GM18868 (cell line): ENCODE results near the gene CYYR1.

ENCODE experiments used
- ATAC-seq: cut with Tn5 transposase; IDR thresholded peaks from one replicate; pipeline ENCODE4 v1.9.1; 2021; ENCODE audit warnings: mild to moderate bottlenecking, moderate library complexity; ENCODE audit not compliant: unreplicated experiment

Gene CYYR1

DNA sequence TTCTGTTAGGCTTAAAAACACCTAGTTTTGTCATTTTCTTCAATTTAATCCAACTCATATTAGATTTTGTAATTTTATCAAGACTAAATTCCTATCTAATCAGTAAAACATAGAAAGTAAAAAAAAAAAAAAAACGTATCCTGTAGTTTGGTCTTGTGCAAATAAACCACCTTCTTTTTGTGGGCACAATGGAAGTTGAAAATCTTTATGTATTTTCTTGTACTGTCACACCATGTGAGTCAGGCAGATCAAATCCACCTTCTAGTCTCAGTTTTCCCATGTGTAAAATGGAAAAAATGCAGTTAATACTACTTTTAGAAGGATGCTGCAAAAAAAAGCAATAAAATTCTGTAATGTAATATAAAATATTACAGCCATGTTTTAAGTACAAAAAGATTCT, 129.8 kb downstream of the CYYR1 start:
- no peak for ATAC-seq

GRCh38 chr21:26441149-26441548, 131.9 kb downstream of the CYYR1 start:
- no peak for ATAC-seq

DNA sequence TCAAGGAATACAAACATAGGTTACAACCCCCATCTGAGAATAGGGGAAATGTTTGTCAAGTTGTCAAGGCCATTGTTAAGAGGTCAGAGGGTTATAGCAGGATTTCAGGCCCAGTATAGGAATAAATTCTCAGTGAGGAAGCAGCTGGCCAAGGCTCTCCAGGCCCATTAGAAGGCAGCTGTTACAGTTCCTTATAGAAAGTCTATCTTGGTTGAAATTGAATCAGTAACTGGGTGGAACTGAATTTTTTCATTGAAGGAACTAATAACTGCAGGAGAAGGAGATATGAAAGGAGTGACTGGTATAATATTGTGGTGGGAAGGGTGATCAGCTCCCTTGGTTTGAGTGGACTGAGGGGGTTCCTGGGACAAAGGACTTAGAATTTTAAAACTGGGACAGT, 134.1 kb downstream of the CYYR1 start:
- ATAC-seq, result no peak

- no peak for ATAC-seq
These were observed 135.6 kb downstream of the CYYR1 start for GRCh38 chr21:26437326-26438009.

- ATAC-seq, result no peak
These were observed 139.7 kb downstream of the CYYR1 start for GRCh38 chr21:26433386-26433785.

DNA sequence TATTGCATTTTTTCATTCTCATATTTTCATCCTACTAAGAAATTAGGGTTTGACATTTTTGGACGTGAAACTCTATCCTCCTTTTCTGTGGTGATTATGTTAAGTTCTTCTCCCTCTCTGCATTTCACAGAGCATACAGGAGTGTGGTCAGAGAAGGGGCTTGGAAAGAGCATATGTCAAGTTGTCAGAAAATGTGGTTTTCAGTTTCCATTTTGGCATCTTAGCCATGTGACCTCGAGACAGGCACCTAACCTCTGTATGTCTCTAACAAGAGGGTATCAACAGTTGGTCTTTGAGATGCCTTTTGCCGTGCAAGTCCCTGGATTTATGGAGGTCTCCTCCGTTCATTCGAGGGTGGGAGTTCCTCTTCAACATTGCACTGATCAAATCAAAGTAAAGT, 140.7 kb downstream of the CYYR1 start:
- ATAC-seq, result no peak

GRCh38 chr21:26425576-26425975, 147.5 kb downstream of the CYYR1 start:
- no peak for ATAC-seq

DNA sequence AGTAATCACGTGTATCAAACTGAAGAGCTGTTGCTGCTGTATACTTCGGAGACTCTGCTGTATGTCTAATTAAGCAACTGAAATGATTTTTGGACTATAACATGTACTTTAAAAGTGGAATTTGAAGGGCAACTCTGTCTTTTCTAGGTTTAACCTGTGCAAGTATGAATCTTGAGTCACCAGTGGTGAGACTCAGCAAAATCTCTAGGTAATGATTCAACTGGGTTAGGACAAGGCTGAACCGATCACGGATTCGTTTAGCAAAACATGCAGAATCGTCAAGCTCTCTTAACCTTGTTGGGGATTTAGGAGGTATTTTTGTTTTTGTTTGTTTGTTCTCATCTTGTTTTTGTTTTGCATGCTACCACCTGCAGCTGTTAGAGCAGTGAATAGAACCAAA, 149.6 kb downstream of the CYYR1 start:
- ATAC-seq, result no peak

DNA sequence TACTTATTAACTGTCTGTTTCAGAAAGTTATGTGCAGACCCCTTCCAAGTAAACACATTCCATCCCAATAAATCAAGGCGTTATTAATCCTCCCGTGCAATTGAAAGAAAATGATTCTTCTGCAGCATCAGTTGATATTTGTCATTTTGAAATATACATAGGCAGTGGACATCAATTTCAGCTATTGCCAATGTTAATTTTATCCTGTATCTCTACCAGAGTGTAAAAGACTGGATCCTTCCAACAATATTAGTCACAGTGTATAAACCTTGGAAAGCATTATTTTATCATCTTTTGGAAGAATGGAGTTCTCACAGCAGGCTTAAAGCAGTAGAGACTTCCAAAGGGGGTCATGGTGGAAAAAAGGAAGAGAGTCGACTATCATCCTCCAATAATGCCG, 150.4 kb downstream of the CYYR1 start:
- ATAC-seq, result no peak

- no peak for ATAC-seq
These were observed 150.9 kb downstream of the CYYR1 start for GRCh38 chr21:26422138-26422537.

GRCh38 chr21:26421724-26422123, 151.4 kb downstream of the CYYR1 start:
- no peak for ATAC-seq
